HG02885 (cell line): Measurements from ENCODE around the gene CXADR.
"Not testable (repeated sequence)": the region's sequence is repeated elsewhere in the genome, so short reads cannot be mapped to it uniquely, and the experiment has no call there.

Experiments used
- ATAC-seq: cut with Tn5 transposase; IDR thresholded peaks from one replicate; pipeline ENCODE4 v1.9.1; 2021; ENCODE audit warnings: mild to moderate bottlenecking; ENCODE audit not compliant: unreplicated experiment, poor library complexity

CXADR gene

DNA sequence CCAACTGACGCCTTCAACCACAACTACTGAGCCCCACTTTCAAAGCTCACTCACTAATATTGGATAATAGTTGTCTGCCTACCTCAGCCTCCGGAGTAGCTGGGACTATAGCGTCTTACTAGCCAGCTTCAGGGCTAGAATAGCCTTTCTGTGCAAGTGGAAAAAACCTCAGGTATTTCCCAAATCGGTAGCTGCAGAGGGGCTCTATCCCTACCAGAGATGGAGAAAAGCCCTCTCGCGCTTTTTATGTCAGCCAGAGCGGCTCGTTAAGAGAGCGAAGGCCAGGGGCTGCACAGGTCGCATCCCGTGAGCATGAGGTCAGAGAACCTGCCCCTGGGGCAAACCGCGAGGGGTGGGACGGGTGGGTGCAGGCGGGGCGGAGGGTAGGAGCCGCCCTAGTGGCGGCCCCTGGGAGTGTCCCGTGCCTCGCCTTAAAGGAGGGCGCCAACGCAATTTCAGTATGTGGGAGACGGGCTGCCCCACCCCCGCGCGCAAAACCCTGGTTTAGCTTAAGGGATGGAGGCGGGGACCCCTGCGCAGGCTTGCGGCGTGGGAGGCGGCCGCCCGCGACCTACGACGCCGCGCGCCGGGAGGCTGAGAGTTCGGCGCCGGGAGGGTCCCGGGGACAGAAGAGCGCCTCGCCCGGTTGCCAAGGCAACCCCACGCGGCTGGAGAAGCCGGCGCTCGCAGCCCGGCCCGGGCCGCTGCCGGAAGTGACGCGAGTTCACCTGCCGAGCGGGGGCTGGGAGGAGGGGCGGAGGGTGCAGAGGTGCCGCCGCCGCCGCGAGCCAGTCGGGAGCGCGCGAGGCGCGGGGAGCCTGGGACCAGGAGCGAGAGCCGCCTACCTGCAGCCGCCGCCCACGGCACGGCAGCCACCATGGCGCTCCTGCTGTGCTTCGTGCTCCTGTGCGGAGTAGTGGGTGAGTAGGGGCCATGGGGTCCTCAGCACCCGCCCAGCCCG is at the start of gene CXADR:
Gene CXADR (plus strand): TSS at position 791 of the 961 bp plus-strand sequence. CDS start 87 bp downstream, at position 878.
- peak; percentile 91 for ATAC-seq

GRCh38 chr21:17466166-17466565 is 46.7 kb upstream of the CXADR start:
- no peak for ATAC-seq

GRCh38 chr21:17467392-17467791 is 45.5 kb upstream of the CXADR start:
- ATAC-seq = no peak

- no peak for ATAC-seq
These were observed 45.0 kb upstream of the CXADR start for GRCh38 chr21:17467829-17468228.

DNA sequence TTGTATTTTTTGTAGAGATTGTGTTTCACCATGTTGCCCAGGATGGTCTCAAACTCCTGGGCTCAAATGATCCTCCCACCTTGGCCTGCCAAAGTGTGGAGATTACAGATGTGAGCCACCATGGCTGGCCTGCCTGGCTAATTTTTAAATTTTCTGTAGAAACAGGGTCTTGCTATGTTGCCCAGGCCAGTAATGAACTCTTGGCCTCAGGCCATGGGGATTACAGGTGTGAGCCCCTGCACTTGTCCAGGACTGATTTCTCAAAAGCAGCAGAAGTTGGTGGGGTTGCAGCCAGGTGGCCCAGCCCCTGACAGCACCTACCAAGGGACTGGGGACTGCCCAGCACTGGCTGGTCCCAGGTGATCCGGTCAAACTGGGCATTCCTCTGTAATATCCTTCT is 44.1 kb upstream of the CXADR start:
- ATAC-seq = no peak

DNA sequence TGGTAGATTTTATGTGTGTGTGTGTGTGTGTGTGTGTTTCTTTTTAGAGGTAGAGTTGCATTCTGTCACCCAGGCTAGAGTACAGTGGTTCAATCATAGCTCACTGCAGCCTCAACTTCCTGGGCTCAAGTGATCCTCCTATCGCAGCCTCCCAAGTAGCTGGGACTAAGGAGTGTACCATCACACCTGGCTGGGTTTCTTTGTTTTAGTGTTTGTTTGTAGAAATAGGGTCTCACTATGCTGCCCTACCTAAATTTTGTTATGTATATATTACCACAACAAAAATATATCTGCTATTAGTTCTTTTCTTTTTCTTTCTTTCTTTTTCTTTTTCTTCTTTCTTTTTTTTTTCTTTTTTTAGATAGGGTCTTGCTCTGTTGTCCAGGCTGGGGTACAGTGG is 43.1 kb upstream of the CXADR start:
- no peak for ATAC-seq

- ATAC-seq = no peak
These were observed 40.7 kb upstream of the CXADR start for GRCh38 chr21:17472182-17472581.

DNA sequence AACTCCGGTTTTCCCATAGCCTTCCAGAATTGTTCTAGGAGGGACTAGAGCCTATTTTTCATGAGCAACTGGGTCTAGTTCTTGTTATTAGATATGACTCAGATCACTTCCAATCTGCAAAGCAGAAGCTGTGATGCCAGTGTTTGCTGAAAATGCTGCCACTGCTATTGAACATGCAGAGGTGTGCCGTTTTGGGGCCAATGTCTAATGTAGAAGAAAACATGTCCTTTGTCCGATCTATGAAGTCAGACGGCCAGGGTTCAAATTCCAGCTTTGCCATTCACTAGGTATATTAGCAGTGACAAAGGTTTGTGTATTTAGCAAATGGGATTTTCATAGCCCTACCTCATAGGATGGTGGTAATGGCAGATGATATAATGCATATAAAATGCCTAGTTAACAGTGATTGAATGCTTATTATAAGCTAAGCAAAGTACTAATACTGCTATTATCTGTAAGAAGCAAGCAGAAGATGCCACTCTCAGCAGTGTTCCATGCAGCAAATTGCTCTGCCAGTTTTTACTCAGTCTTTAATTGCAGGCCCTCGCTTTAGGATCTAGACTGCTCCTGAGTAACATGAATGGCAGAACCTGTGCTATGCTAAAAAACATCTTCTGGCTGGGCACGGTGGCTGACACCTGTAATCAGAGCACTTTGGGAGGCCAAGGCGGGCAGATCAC is 40.1 kb upstream of the CXADR start:
- ATAC-seq = no peak

DNA sequence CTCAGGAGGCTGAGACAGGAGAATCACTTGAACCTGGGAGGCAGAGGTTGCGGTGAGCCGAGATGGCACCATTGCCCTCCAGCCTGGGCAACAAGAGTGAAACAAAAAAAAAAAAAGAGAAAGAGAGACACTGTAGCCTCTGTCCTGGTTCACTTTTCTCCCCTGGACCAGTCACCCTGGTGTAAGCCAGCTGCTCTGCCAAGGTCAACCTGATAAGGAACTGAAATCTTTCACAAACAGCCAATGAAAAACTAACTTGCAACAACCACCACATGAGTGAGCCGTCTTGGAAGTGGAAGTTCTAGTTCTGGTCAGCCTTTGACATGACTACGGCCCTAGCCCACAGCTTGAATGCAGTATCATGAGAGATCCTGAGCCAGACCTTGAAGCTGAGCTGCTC is 36.8 kb upstream of the CXADR start:
- ATAC-seq = peak; percentile 80

DNA sequence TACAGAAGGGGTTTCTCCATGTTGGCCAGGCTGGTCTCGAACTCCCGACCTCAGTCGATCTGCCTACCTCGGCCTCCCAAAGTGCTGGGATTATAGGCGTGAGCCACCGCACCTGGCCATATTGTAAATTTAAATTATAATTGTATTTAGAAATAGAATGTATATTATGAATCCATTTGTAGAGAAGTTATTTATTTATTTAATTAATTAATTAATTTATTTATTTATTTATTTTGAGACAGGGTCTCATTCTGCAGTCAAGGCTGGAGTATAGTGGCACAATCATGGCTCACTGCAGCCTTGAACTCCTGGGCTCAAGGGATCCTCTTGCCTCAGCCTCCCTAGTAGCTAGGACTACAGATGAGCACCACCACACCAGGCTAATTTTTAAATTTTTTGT is 34.7 kb upstream of the CXADR start:
- ATAC-seq = not testable (repeated sequence)

GRCh38 chr21:17479606-17480005 is 33.2 kb upstream of the CXADR start:
- ATAC-seq = no peak

DNA sequence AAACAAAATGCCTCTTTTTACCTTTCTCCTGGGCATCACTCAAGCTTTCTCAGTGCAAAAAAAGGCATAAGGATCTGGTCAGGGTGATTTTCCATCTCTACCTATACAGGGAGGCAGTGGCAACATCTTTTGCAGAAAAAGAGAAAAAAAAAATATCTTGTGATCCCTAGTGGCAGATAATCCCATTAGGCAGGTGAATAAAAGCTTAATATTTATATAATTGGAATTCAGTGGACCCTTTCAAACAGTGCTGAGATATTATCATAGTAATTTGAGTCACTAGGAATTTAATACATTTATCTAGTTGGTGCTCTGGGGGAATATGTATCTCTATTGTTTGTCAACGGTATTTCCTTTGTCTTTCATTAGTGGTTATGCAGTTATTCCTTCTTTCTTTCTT is 29.9 kb upstream of the CXADR start:
- ATAC-seq = no peak

DNA sequence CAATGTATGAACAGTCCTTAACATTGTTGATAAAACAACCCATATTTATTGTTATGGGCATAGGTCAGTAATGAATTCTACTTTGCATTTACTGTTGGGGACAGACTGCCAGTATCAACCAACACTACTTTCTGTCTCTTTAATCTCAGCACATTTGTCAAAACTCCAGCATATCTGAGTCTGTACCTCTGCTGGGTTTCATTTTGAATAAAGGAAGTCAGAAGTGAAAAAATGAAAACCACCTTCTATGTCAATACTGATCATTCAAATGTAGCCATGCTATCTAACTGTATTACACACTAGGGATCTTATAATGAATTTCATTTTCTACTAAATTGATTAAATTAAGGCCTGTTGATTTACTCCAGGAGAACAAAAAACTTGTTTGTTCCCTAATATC is 24.2 kb upstream of the CXADR start:
- peak; percentile 90 for ATAC-seq

DNA sequence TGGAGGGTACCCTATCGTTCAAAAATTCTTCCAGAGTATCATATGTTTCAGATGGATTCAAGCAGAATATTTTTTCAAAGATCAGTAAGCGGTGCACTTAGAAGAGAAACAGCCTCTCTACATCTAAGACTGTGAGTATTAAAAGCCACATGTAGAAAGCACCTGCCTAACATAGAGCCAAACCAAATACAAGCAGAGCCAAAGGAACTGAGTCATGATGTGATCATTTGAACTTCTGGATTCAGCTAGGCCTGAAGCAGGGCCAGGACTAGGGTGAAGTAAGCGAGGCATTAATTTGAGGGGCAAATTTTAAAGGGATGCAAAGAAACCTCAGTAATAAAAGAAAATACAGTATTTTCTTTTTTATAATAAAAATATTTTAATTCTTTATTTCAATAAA is 23.3 kb upstream of the CXADR start:
- ATAC-seq = not testable (repeated sequence)

DNA sequence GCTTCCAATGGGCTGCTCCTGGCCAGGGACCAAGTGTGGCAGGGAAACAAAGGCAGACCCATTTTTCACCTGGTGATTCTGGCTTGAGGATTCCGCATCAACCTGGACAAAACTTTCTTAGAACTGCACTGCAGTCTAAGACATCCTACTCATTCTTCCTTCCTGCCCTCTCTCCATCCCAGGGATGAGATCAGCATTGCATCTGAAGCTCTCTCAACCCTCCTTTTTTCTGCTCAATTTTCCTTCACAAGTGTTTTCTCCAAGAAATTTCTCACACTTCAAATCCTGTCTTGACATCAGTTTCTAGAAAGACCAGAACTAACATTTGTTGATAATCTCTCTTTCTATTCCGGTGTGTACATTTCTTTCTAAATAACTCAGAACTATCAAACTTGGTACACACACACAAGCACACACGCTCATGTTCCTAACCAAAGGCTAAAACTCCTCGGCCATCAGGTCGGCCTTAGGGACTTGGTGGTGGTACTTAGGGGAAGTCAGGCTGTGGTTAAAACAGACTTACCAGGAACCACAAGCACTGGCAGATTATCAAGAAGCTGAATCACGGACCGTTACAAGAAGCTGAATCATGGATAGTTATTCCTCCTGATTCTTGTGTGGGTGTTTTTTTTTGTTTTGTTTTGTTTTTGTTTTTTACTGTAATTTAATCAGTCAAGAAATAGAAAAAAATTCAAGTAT is 21.0 kb upstream of the CXADR start:
- peak; percentile 64 for ATAC-seq

DNA sequence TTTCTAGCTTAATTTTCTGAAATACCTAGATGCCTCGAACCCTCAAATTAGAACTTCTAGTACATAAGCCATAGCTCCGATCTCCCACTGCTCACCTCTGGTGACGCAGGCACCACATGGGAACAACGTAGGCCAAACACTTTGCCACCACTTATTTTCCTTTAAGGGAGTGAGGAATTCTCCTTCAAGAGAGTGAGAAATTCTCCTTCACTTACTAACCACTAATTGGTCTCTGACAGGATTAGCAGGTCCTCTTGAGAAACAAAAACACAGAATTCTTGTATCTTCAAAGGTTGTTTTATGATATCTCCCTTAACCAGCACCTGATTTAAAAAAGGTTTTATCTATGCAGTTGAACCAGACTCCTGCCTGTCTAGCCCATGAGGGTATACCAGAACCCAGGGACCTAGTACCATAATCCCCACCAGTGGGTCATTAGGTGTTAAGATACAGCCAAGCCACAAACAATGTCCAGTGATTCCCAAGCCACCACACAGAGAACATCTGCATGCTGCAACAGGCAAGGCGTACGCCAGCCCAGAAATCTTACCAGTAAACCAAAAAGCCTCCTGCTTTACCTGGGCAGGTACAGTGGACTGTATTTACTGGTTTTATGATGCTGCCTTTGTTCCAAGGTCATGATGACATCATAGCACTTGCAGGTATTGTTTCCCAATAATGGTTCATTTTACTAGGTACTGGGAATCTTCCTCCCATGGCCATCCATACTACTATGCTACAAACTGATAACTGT is 20.3 kb upstream of the CXADR start:
- no peak for ATAC-seq

- no peak for ATAC-seq
These were observed 18.8 kb upstream of the CXADR start for GRCh38 chr21:17494051-17494450.

DNA sequence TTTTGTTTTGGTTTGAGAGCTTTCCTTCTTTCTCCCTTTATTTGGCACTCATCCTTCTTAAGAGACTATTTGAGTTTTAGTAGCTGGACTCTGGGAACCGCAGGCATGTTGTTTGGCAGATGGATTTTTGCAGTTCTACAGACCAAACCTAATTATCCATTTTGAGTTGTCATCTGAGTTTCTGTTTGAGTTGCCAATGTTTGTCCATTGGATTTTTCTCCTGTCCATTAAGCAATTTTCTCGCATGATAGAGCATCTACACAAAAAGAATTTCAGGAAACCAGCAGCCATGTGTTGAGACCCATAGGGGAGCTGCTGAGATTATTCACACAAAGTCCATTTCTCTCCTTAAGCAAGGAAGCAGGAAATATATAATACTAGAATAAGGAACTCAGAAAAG is 17.2 kb upstream of the CXADR start:
- no peak for ATAC-seq

GRCh38 chr21:17497316-17497715 is 15.5 kb upstream of the CXADR start:
- ATAC-seq = no peak

DNA sequence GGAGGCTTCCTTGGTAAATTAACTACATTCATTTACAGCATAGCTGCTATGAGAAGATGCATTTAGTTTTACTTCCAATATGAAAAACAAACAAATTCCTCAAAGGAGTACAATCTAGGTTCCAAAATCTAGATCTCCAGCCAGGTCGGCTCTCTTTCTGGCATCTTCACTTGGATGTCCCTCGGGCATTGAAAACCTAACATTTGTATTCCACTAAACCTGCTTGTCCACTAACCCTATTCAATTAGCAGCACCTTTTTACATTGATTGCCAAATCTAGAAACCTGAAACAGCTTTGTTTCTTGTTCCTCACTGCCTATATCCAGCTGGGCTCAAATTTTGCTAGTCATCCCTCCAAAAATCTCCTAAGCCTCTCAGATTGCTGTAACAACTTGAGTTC is 14.3 kb upstream of the CXADR start:
- ATAC-seq = no peak
